Gastrocnemius medialis (tissue), 4 donors: ENCODE results near the gene AXL. TPM values are rescaled to one million over a fixed set of nuclear protein-coding genes. Genes with fewer than 3 reads are reported as not detected.

Experiments
- ATAC-seq, 2 donors: fragments of 150-250 bp; one replicate each; pipeline ENCODE4 v1.9.1; 2016
- DNase-seq, 2 donors: peaks; one replicate each; pipeline ENCODE4 v3.0.0-alpha.2; 2019
- H3K27ac ChIP-seq, 4 donors: fragments of 200-600 bp; sonication (generic); 1 replicate in 1 of 4; 2 replicates in 3 of 4; pipeline ENCODE4 v1.5.1; 2016 to 2018; ENCODE audit warnings: mild to moderate bottlenecking in 2 of 4, moderate library complexity in 1 of 4
- H3K27me3 ChIP-seq, 3 donors: fragments of 200-600 bp; sonication (generic) in 2 of 3; 1 replicate in 1 of 3; 2 replicates in 2 of 3; pipeline versions ENCODE4 v1.5.1 to v1.6.0; 2016 to 2019; ENCODE audit warnings: mild to moderate bottlenecking in 1 of 3, moderate library complexity in 1 of 3
- H3K36me3 ChIP-seq, 2 donors: fragments of 200-600 bp; sonication (generic) in 1 of 2; one replicate each; pipeline ENCODE4 v1.5.1; 2017 to 2018
- H3K4me1 ChIP-seq, 2 donors: fragments of 200-600 bp; sonication (generic) in 1 of 2; one replicate each; pipeline ENCODE4 v1.5.1; 2016 to 2017; ENCODE audit warnings: mild to moderate bottlenecking in 2 of 2
- H3K4me3 ChIP-seq, 4 donors: fragments of 200-600 bp; sonication (generic) in 3 of 4; 1 replicate in 1 of 4; 2 replicates in 3 of 4; pipeline ENCODE4 v1.5.1; 2016 to 2019; ENCODE audit warnings: mild to moderate bottlenecking in 2 of 4
- H3K9me3 ChIP-seq, 3 donors: fragments of 200-600 bp; sonication (generic) in 2 of 3; 1 replicate in 1 of 3; 2 replicates in 2 of 3; pipeline ENCODE4 v1.5.1; 2016 to 2019
- POLR2A ChIP-seq, 2 donors: fragments of 450-650 bp; IDR thresholded peaks; one replicate each; pipeline ENCODE4 v1.6.1; 2017; ENCODE audit warnings: antibody characterized with exemption in 2 of 2, mild to moderate bottlenecking in 2 of 2, moderate library complexity in 2 of 2
- in situ Hi-C, 4 donors: fragments of 200-750 bp; cut with MboI; loops; one replicate each; pipeline versions ENCODE4 v1.15.0 to v1.8.0; 2017; ENCODE audit warnings: low sequenced_read_pairs in 4 of 4
- intact Hi-C: fragments of 100-400 bp; cut with DNase I; formaldehyde crosslinking; loops from one replicate; pipeline ENCODE4 v1.15.1; 2023; ENCODE audit warnings: low total_unique reads
- total RNA-seq, 4 donors: library from RNA; depleted of rRNA; stranded (reverse); fragments of >200 nt; gene quantifications; one replicate each; pipeline versions ENCODE4 v1.1.0 to v1.2.3, GENCODE V29; 2016
- TF ChIP-seq, protein P1 (sequence below), 5 experiments: fragments of 450-650 bp in 3 of 5; fragments of 200-600 bp in 2 of 5; sonication (generic) in 2 of 5; IDR thresholded peaks in 4 of 5; conservative IDR thresholded peaks in 1 of 5; 1 replicate in 4 of 5; 2 replicates in 1 of 5; pipeline ENCODE4 v1.5.1; 2016 to 2019; ENCODE audit warnings: antibody characterized with exemption in 5 of 5, mild to moderate bottlenecking in 3 of 5, moderate library complexity in 3 of 5

The AXL gene
- total RNA-seq, 4 donors from 2014 or later, result 17.4 to 49.2 (median 37.4) TPM

DNA sequence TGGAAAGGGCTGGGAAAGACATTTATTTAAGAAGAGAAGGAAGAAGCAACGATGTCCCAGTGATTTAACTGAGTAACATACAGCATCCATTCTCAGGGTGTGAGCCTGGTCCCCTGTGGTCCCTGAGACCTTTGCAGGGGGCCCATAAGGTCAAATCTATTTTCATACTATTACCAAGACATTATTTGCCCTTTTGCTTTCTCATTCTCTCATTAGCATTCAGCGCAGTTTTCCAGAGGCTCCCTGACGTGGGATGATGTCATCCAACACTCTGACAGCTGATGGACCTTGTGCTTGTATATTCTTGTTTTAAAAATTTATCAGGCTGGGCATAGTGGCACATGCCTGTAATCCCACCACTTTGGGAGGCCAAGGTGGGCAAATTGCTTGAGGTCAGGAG lies 26.8 kb downstream of the AXL start:
- Histone ChIP-seq H3K4me3 (no peak overlapping the region), H3K27me3 (no peaks in the 10 kb centered on the region), H3K36me3 (no peaks in the 10 kb centered on the region), H3K27ac (no peak overlapping the region), H3K4me1 (no peaks in the 10 kb centered on the region), H3K9me3 (no peaks in the 10 kb centered on the region)
- intact Hi-C loops (no loop called here), in situ Hi-C loops (no loop called here)
- no peak for DNase-seq
- ATAC-seq, result no peak
- TF ChIP-seq POLR2A (IDR thresholded peaks at IDR 0.05), result no peak
- TF ChIP-seq, protein P1, sequence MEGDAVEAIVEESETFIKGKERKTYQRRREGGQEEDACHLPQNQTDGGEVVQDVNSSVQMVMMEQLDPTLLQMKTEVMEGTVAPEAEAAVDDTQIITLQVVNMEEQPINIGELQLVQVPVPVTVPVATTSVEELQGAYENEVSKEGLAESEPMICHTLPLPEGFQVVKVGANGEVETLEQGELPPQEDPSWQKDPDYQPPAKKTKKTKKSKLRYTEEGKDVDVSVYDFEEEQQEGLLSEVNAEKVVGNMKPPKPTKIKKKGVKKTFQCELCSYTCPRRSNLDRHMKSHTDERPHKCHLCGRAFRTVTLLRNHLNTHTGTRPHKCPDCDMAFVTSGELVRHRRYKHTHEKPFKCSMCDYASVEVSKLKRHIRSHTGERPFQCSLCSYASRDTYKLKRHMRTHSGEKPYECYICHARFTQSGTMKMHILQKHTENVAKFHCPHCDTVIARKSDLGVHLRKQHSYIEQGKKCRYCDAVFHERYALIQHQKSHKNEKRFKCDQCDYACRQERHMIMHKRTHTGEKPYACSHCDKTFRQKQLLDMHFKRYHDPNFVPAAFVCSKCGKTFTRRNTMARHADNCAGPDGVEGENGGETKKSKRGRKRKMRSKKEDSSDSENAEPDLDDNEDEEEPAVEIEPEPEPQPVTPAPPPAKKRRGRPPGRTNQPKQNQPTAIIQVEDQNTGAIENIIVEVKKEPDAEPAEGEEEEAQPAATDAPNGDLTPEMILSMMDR (IDR thresholded peaks at IDR 0.05 in 4 of 5, conservative IDR thresholded peaks at IDR 0.05 in 1 of 5), result no peak

DNA sequence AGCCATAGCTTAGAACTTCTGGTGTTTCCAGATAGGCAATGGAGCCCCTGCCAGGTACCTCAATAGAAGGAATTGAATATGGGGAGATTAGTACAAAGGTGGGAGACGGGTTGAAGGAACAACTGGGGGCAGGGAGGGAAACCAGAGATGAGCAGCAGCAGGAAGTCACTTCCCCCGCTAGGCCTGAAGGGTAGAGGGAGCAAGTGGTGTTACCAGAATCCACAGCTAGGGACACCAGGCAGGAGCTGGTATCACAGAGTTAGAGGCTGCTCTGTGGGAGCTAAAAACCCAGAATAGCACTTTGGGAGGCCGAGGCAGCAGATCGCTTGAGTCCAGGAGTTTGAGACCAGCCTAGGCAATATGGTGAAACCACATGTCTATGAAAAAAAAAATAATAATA lies 29.9 kb downstream of the AXL start:
- in situ Hi-C loops (no loop called here), intact Hi-C loops (no loop called here)
- Histone ChIP-seq H3K4me3 (no peak overlapping the region), H3K27ac (no peak overlapping the region), H3K36me3 (no peaks in the 10 kb centered on the region), H3K27me3 (no peaks in the 10 kb centered on the region), H3K9me3 (no peaks in the 10 kb centered on the region), H3K4me1 (no peaks in the 10 kb centered on the region)
- TF ChIP-seq, protein P1 (IDR thresholded peaks at IDR 0.05 in 4 of 5, conservative IDR thresholded peaks at IDR 0.05 in 1 of 5), result no peak
- TF ChIP-seq POLR2A (IDR thresholded peaks at IDR 0.05), result no peak
- DNase-seq, result no peak
- no peak for ATAC-seq

DNA sequence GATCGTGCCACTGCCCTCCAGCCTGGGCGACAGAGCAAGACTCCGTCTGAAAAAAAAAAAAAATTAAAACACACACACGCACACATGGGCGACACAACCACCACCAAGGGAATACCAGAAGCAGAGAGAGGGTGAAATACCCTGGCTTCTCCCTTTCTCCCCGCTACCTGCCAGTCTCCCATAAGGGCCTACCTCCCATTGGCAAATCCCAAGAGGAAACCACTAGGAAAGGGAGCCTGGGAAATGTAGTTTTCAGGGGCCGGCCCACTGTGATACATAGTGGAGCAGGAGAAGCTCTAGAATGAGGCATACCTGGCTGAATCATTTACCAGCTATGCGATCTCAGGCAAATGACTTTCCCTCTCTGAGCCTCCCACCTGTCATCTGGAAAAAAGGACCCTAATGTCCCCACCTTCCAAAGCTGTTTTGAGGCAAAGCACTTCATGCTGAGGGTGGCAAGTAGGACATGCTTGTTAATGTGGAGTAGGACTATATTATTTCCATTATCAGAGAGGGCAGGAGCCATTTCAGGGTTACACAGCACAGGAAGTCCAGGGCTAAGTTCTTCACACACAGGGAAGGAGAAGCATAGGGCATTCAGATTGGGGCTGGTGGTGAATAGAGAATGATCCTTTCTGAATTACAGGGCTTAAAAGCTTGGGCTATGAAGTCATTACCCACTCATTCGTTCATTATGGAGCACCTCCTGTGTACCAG lies 30.8 kb downstream of the AXL start:
- TF ChIP-seq, protein P1 (IDR thresholded peaks at IDR 0.05 in 4 of 5, conservative IDR thresholded peaks at IDR 0.05 in 1 of 5), result no peak
- no peak for TF ChIP-seq POLR2A (IDR thresholded peaks at IDR 0.05)
- intact Hi-C loops (no loop called here), in situ Hi-C loops (loop anchor here in 1 of 4 donors (25.0 kb wide), 1 partner anchor 588 kb away; no protein-coding TSS in a partner anchor)
- no peaks in the 10 kb centered on the region for H3K4me1 ChIP-seq
- DNase-seq (no peak), ATAC-seq (no peak)
- no peaks in the 10 kb centered on the region for H3K9me3 ChIP-seq
- H3K36me3 ChIP-seq, result no peaks in the 10 kb centered on the region
- no peaks in the 10 kb centered on the region for H3K27me3 ChIP-seq
- no peak overlapping the region for H3K27ac ChIP-seq
- H3K4me3 ChIP-seq, result no peak overlapping the region

DNA sequence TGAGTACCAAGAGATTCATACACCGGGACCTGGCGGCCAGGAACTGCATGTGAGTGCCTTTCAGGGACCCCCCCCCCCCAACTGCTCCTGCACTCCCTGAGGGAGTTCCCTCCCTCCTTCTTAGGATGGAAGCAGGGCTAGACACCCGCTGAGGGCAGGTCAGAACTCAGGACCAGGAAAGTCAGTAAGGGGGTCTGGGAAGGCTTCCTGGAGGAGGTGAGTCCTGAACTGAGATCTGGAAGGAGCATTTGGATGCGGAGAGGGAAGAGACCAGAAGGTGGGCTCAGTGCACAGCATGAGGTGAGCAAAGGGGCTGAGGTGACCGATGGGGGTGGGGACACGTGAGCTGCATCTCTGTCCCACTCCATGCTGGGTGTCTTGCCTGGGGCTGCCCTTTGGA lies 34.6 kb downstream of the AXL start:
- H3K36me3 ChIP-seq, result no peaks in the 10 kb centered on the region
- H3K27ac ChIP-seq, result no peak overlapping the region
- no peaks in the 10 kb centered on the region for H3K27me3 ChIP-seq
- intact Hi-C loops (no loop called here), in situ Hi-C loops (loop anchor here in 1 of 4 donors (25.0 kb wide), 1 partner anchor 591 kb away; no protein-coding TSS in a partner anchor)
- no peak for ATAC-seq
- H3K4me1 ChIP-seq, result no peaks in the 10 kb centered on the region
- no peak for DNase-seq
- TF ChIP-seq POLR2A (IDR thresholded peaks at IDR 0.05), result no peak
- TF ChIP-seq, protein P1 (IDR thresholded peaks at IDR 0.05 in 4 of 5, conservative IDR thresholded peaks at IDR 0.05 in 1 of 5), result no peak
- no peaks in the 10 kb centered on the region for H3K9me3 ChIP-seq
- no peak overlapping the region for H3K4me3 ChIP-seq
